Mesothelial cell of epicardium (in vitro differentiated cells): Measurements from ENCODE around the gene TMEM204. TPM values are rescaled to one million over a fixed set of nuclear protein-coding genes. Genes with fewer than 3 reads are reported as not detected.

Experiments used
- DNase-seq, 2 experiments: peaks; one replicate each; pipeline ENCODE4 v3.0.0; 2021; ENCODE audit warnings: low spot score in 2 of 2; ENCODE audit not compliant: unreplicated experiment in 2 of 2
- H3K27ac Mint-ChIP-seq: 2 replicates; pipeline ENCODE4 v1.8.0; 2021; ENCODE audit warnings: mixed read lengths
- H3K27me3 Mint-ChIP-seq: 2 replicates; pipeline ENCODE4 v1.8.0; 2021; ENCODE audit warnings: low read depth, mixed read lengths
- H3K36me3 Mint-ChIP-seq: 2 replicates; pipeline ENCODE4 v1.8.0; 2021; ENCODE audit warnings: mixed read lengths
- H3K4me1 Mint-ChIP-seq: 2 replicates; pipeline ENCODE4 v1.8.0; 2021; ENCODE audit warnings: mixed read lengths
- H3K4me3 Mint-ChIP-seq: 2 replicates; pipeline ENCODE4 v1.8.0; 2021; ENCODE audit warnings: mild to moderate bottlenecking, moderate library complexity, mixed read lengths
- H3K9me3 Mint-ChIP-seq: 2 replicates; pipeline ENCODE4 v1.8.0; 2021; ENCODE audit warnings: mixed read lengths
- total RNA-seq: library from RNA; stranded (reverse); gene quantifications from 3 replicates; pipeline ENCODE4 v1.2.1, GENCODE V29; 2021
- TF ChIP-seq, protein P1 (sequence below): fragments of 200-600 bp; sonication (generic); IDR thresholded peaks from one replicate; pipeline ENCODE4 v1.5.0; 2021; ENCODE audit warnings: antibody characterized with exemption; ENCODE audit not compliant: unreplicated experiment

Gene TMEM204
- total RNA-seq, 1 donor from 2014 or later: 7.7 TPM

DNA sequence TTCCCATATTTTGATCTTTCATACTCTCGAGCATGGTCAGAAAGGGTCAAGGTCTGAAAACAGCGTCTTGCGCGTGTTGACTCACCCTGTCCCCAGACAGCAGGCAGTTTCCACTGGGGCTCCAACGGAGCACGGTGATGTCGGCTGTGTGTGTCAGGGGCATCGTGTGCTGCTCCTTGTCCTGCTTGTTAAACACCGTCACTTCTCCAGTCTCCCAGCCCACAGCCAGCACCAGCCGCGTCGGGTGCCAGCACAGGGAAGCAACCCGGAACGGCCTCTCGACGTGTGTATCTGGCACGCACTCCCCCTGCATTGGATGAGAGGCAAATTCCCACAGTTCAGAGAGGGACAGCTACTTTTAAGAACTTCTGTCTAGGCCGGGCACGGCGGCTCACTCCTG lies 68.8 kb downstream of the TMEM204 start:
- peaks cover 41% of the 10 kb centered on the region for H3K36me3 Mint-ChIP-seq
- no peak for DNase-seq
- H3K4me1 Mint-ChIP-seq: no peaks in the 10 kb centered on the region
- no peaks in the 10 kb centered on the region for H3K27me3 Mint-ChIP-seq
- TF ChIP-seq, protein P1, sequence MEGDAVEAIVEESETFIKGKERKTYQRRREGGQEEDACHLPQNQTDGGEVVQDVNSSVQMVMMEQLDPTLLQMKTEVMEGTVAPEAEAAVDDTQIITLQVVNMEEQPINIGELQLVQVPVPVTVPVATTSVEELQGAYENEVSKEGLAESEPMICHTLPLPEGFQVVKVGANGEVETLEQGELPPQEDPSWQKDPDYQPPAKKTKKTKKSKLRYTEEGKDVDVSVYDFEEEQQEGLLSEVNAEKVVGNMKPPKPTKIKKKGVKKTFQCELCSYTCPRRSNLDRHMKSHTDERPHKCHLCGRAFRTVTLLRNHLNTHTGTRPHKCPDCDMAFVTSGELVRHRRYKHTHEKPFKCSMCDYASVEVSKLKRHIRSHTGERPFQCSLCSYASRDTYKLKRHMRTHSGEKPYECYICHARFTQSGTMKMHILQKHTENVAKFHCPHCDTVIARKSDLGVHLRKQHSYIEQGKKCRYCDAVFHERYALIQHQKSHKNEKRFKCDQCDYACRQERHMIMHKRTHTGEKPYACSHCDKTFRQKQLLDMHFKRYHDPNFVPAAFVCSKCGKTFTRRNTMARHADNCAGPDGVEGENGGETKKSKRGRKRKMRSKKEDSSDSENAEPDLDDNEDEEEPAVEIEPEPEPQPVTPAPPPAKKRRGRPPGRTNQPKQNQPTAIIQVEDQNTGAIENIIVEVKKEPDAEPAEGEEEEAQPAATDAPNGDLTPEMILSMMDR: no peak
- no peak overlapping the region for H3K4me3 Mint-ChIP-seq
- H3K27ac Mint-ChIP-seq: no peak overlapping the region
- H3K9me3 Mint-ChIP-seq: peaks cover 3% of the 10 kb centered on the region

Other genes starting within 250 kb of the TMEM204 start
- gene UBE2I, start 224.0 kb upstream of the TMEM204 start, total RNA-seq: 205 to 214 TPM (median 208 TPM) in 3 replicates
- gene BAIAP3, start 200.0 kb upstream of the TMEM204 start, total RNA-seq: 1.3 to 2.4 TPM (median 2.3 TPM) in 3 replicates
- 42.1 to 43.7 TPM (median 42.7 TPM) in 3 replicates for gene TSR3, start 181.8 kb upstream of the TMEM204 start, total RNA-seq
- gene GNPTG, start 181.7 kb upstream of the TMEM204 start, total RNA-seq: 47.8 to 52.9 TPM (median 48.4 TPM) in 3 replicates
- gene UNKL, start 119.0 kb upstream of the TMEM204 start, total RNA-seq: 38.3 to 43.6 TPM (median 40.2 TPM) in 3 replicates
- gene UQCC4, start 112.9 kb upstream of the TMEM204 start, total RNA-seq: 12.9 to 14.6 TPM (median 14.2 TPM) in 3 replicates
- gene PERCC1, start 102.6 kb upstream of the TMEM204 start, total RNA-seq: not detected in 3 replicates
- 3.9 to 5.6 TPM (median 4.2 TPM) in 3 replicates for gene CCDC154, start 89.1 kb upstream of the TMEM204 start, total RNA-seq
- 94.5 to 96.1 TPM (median 94.6 TPM) in 3 replicates for gene CLCN7, start 58.6 kb upstream of the TMEM204 start, total RNA-seq
- gene PTX4, start 44.7 kb upstream of the TMEM204 start, total RNA-seq: not detected in 3 replicates
- gene TELO2, start 40.3 kb upstream of the TMEM204 start, total RNA-seq: 66.7 to 70.2 TPM (median 69.8 TPM) in 3 replicates
- 60.3 to 63.5 TPM (median 62.9 TPM) in 3 replicates for gene IFT140, start 78.4 kb downstream of the TMEM204 start, total RNA-seq
- 42.5 to 44.8 TPM (median 43.2 TPM) in 3 replicates for gene CRAMP1, start 78.7 kb downstream of the TMEM204 start, total RNA-seq
- gene JPT2, start 144.6 kb downstream of the TMEM204 start, total RNA-seq: 72.9 to 78.3 TPM (median 73.9 TPM) in 3 replicates
- 162 to 182 TPM (median 162 TPM) in 3 replicates for gene MAPK8IP3, start 172.5 kb downstream of the TMEM204 start, total RNA-seq
- 56.6 to 58.4 TPM (median 57.7 TPM) in 3 replicates for gene NME3, start 237.9 kb downstream of the TMEM204 start, total RNA-seq
- gene EME2, start 239.1 kb downstream of the TMEM204 start, total RNA-seq: 32.3 to 41.5 TPM (median 35.2 TPM) in 3 replicates
- gene MRPS34, start 239.5 kb downstream of the TMEM204 start, total RNA-seq: 62.2 to 65.3 TPM (median 63.9 TPM) in 3 replicates
- gene SPSB3, start 248.9 kb downstream of the TMEM204 start, total RNA-seq: 49.6 to 51.4 TPM (median 50.0 TPM) in 3 replicates
- 62.9 to 65.3 TPM (median 63.6 TPM) in 3 replicates for gene NUBP2, start 249.3 kb downstream of the TMEM204 start, total RNA-seq